GM12873 (cell line): ENCODE results near the gene FREM3.

ENCODE experiments used
- TF ChIP-seq, protein P1 (sequence below): IDR thresholded peaks from 2 replicates; pipeline ENCODE4 v1.5.1; 2012; ENCODE audit warnings: low read depth, mild to moderate bottlenecking, moderate library complexity, low read length, control low read depth; ENCODE audit not compliant: insufficient read depth; ENCODE audit errors: missing control alignments

The FREM3 gene

DNA sequence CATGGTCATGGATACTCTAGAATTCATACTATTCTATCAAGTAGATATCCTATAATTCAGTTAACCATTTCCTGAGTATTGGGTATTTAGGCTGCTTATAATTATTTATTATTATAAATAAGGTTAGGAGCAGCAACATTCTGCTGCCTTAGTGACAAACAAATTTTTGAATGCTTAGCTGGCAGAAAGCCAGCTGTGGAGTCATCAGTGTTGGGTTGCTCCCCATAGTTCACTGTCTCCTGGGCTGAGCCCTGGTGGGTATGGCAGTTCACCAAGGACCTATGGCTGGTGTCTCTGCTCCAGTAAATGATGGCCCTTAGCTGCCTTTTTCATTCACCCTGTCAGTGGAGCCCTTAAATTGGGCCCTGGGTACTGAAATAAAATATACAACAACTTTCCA lies 125.1 kb downstream of the FREM3 start:
- TF ChIP-seq, protein P1, sequence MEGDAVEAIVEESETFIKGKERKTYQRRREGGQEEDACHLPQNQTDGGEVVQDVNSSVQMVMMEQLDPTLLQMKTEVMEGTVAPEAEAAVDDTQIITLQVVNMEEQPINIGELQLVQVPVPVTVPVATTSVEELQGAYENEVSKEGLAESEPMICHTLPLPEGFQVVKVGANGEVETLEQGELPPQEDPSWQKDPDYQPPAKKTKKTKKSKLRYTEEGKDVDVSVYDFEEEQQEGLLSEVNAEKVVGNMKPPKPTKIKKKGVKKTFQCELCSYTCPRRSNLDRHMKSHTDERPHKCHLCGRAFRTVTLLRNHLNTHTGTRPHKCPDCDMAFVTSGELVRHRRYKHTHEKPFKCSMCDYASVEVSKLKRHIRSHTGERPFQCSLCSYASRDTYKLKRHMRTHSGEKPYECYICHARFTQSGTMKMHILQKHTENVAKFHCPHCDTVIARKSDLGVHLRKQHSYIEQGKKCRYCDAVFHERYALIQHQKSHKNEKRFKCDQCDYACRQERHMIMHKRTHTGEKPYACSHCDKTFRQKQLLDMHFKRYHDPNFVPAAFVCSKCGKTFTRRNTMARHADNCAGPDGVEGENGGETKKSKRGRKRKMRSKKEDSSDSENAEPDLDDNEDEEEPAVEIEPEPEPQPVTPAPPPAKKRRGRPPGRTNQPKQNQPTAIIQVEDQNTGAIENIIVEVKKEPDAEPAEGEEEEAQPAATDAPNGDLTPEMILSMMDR: no peak

GRCh38 chr4:143564472-143564871 lies 136.0 kb downstream of the FREM3 start:
- TF ChIP-seq, protein P1: no peak

DNA sequence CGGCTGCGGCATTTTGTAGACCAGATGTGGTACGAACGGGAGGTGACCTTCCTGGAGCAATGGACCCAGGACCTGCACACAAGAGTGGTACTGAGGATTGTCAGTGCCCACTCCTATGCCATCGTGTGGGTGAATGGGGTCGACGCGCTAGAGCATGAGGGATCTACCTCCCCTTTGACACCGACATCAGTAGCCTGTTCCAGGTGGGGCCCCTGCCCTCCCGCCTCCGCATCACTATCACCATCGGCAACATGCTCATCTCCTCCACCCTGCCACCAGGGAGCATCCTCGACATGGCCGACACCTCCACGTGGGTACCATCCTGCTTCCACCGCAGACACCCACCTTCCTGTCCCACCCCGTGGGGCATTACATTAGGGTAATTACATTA lies 140.7 kb downstream of the FREM3 start:
- TF ChIP-seq, protein P1: peak; percentile 24

DNA sequence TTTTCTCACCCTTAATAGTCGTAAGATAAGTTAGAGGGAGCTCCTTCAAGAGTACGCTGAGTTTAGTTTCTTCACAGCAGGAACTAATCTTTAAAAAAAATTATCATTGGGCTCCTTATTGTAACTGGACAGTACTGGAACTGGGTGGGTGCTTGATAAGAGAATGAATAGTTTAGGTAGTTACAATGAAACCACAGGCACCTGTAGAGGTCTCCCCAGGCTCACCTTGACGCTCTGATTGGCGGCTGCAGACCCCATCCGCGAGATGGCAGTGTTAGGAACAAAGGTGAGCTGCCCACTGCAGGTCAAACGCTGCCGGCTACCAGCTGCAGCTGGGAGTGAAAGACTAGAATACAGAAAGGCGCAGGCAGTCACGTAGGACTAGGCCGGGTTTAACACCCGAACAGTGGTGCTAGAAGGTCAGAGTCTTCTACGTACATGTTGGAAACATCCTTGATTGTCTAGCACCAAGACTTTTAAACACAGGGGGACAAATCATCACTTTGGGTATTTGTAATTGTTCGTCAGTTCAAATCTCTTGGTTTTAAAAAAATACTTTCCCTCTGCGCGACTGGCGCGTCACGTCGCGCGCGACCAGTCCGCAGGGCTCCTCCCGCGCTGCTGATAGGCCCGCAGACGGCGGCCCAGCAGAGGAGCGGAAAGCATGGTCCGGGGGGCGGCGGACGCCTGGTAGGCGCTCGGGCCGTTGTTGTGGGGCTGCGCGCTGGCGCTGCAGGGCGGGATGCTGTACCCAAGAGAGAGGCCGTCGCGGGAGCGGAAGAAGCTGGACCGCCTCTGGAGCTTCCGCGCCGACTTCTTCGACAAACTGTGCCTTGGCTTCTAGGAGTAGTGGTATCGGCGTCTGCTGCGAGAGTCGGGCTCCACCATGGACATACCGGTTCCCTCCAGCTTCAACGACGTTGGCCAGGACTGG lies 141.4 kb downstream of the FREM3 start:
- TF ChIP-seq, protein P1: peak; percentile 72

DNA sequence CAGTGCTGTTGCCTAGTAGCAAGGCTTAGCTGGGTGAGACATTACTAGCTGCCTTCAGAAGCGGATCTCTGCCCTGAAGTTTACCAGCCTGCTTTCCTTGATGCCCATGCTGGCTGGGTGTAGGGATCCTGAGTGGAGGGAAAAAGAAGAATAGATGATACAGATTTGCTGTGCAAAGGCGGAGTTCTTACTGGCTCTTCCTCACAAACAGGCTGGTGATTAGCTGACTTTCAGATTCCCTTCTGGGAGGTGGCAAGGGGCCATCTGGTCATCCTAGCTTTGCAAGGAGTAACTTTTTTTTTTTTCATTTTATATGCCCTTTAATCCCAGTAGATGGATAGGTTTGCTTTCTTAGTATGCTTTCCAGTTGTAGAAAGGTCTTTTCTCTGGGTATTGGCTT lies 142.2 kb downstream of the FREM3 start:
- TF ChIP-seq, protein P1: no peak

- TF ChIP-seq, protein P1: no peak
Observed at GRCh38 chr4:143555676-143556075, 144.8 kb downstream of the FREM3 start.

DNA sequence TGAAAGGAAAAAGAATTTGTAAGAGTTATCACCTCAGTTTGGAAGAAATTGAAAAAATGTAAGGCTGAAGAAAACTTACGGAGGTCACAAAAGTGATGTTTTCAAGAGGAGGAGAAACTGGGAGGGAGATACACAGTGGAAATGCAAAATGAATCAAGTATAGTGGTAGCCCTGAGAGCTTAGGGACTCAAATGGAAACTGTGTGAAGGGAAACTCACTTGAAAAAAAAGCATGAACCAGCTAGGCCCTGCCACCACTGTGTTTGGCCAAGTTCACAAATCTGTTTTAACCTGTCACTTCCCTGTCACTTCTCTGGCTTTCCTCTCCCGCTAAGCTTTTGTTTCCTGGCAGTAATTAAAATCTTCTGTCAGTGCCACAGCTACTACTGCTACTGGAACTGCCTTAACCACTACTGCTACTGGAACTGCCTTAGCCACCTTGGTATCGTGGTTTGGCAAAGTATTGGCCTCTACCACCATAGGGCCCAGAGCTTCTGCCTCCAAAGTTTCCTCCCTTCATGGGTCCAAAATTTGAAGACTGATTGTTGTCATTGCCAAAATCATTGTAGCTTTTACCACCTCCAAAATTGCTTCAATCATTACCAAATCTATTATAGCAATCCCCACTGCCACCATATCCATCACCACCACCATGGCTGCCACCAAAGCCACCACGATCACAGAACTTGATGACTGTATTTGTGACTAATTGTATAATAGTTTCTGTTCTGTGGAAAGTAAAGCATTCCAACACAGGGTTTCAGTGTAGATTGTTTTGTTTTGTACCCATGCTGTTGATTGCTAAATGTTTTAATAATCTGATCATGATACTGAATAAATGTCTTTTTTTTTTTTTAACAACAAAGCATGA lies 145.5 kb downstream of the FREM3 start:
- TF ChIP-seq, protein P1: no peak
